LNCaP clone FGC (cell line): ENCODE results near the gene UBXN6.
A peak's percentile ranks its signal among the peaks of the same experiment; 100 is the strongest.

ENCODE experiments used
- DNase-seq: peaks from one replicate; pipeline ENCODE4 v3.0.0-alpha.2; 2011; ENCODE audit warnings: low read depth
- H3K4me3 ChIP-seq: 2 replicates; pipeline ENCODE4 v1.5.1; 2011; ENCODE audit warnings: mild to moderate bottlenecking, low read depth, low read length, control low read depth
- TF ChIP-seq, protein P1 (sequence below): IDR thresholded peaks from 2 replicates; pipeline ENCODE4 v1.5.1; 2012; ENCODE audit warnings: mild to moderate bottlenecking; ENCODE audit not compliant: control insufficient read depth, insufficient read depth; ENCODE audit errors: extremely low read depth

UBXN6 gene

DNA sequence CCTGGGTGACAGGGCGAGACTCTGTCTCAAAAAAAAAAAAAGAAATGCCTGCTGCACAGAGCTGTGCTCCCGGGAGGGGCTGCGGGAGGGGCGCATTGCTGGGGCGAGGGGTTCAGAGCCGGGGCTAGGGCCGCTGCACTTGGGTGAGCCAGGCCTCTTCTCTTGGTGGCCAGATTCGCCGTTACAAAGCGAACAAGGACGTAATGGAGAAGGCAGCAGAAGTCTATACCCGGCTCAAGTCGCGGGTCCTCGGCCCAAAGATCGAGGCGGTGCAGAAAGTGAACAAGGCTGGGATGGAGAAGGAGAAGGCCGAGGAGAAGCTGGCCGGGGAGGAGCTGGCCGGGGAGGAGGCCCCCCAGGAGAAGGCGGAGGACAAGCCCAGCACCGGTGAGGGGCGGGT lies 41.7 kb upstream of the UBXN6 start:
- no peak for DNase-seq
- TF ChIP-seq, protein P1, sequence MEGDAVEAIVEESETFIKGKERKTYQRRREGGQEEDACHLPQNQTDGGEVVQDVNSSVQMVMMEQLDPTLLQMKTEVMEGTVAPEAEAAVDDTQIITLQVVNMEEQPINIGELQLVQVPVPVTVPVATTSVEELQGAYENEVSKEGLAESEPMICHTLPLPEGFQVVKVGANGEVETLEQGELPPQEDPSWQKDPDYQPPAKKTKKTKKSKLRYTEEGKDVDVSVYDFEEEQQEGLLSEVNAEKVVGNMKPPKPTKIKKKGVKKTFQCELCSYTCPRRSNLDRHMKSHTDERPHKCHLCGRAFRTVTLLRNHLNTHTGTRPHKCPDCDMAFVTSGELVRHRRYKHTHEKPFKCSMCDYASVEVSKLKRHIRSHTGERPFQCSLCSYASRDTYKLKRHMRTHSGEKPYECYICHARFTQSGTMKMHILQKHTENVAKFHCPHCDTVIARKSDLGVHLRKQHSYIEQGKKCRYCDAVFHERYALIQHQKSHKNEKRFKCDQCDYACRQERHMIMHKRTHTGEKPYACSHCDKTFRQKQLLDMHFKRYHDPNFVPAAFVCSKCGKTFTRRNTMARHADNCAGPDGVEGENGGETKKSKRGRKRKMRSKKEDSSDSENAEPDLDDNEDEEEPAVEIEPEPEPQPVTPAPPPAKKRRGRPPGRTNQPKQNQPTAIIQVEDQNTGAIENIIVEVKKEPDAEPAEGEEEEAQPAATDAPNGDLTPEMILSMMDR, result no peak
- H3K4me3 ChIP-seq, result no peak overlapping the region

DNA sequence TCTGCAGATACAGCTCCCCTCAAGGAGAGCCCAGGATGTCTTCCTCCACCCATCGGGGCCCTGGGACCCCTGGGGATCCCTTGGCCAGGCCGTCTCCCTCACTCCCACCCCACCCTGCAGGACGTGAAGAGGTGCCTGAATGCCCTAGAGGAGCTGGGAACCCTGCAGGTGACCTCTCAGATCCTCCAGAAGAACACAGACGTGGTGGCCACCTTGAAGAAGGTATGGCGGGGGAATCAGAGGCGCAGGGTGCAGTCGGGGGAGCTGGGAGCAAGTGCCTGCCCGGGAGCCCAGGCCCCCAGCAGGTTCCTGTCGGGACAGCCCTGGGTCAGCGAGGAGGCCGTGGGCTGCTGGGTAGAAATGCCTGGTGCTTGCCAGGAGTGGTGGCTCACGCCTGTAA lies 41.1 kb upstream of the UBXN6 start:
- no peak overlapping the region for H3K4me3 ChIP-seq
- TF ChIP-seq, protein P1, result no peak
- no peak for DNase-seq

DNA sequence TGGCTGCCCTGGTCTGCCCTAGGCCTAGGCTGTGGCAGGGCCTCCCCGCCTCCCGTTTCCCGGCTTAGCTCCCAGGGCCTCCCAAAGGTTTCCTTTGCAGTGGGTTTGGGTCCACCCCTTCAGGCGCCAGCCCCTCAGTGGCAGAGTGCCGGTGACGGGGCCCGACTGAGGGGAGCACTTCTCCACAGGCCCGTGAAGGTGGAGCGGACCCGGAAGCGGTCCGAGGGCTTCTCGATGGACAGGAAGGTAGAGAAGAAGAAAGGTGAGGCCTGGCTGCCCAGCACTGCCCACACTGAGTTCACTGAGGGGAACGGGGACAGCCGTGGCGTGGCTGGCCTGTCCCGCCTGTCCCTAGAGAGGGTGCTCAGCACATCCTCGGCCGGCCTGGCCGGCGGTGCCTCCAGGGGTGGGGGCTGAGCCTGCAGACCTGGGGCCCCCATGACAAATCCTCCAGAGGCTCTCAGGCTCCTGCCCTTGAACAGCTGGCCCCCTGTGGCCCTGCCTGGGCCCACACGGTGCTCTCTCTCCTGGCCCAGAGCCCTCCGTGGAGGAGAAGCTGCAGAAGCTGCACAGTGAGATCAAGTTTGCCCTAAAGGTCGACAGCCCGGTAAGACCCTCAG lies 40.3 kb upstream of the UBXN6 start:
- no peak for DNase-seq
- H3K4me3 ChIP-seq, result no peak overlapping the region
- TF ChIP-seq, protein P1, result no peak

DNA sequence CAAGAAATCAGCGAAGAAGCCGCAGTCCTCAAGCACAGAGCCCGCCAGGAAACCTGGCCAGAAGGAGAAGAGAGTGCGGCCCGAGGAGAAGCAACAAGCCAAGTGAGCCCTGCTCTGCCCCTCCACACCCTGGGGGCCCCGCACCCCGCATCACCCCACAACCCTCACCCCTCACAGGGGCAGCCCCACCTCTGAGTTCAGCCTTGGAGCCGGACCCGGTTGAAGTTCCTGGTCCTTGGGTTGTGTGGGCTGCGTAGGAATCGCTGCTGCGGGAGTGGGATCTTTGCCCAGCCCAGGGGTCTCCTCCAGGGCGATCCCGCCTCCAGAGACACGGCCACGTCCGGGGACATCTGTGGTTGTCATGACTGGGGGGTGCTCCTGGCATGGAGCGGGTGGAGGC lies 38.7 kb upstream of the UBXN6 start:
- DNase-seq, result no peak
- TF ChIP-seq, protein P1, result no peak
- H3K4me3 ChIP-seq, result no peak overlapping the region

DNA sequence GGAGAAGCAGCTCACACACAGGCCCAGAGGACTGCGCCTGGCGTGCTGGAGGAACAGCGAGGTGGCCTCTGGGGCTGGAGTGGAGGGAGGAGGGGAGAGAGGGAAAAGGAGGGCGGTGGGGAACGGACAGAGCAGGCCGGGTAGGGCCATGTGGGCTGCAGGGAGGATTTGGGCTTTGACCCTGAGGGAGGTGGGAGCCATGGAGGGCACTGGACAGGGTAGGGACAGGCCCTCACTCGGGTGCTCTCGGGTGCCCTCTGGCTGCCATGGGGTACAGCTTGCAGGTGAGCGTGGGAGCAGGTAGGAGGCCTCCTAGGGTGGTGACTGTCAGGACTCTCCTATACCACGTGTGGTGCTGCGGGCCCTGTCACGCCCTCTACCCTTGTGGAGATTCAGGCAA lies 37.9 kb upstream of the UBXN6 start:
- no peak overlapping the region for H3K4me3 ChIP-seq
- no peak for DNase-seq

DNA sequence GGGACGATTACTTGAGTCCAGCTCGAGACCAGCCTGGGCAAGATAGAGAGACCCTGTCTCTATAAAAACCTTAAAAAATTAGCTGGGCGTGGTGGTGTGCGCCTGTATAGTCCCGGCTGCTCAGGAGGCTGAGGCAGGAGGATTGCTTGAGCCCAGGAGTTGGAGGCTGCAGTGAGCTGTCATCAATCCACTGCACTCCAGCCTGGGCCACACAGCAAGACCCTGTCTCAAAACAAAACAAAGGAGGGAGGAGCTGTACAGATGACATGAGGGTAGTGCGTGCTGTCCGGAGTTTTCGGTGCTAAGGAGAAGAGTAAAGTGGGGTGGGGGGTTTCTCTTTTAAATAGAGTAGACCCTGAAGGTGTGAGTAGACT lies 37.1 kb upstream of the UBXN6 start:
- H3K4me3 ChIP-seq, result no peak overlapping the region
- no peak for DNase-seq
- TF ChIP-seq, protein P1, result no peak

More for the DNA sequence above, 37.9 kb upstream of the UBXN6 start:
- TF ChIP-seq, protein P1, result peak; percentile 55

DNA sequence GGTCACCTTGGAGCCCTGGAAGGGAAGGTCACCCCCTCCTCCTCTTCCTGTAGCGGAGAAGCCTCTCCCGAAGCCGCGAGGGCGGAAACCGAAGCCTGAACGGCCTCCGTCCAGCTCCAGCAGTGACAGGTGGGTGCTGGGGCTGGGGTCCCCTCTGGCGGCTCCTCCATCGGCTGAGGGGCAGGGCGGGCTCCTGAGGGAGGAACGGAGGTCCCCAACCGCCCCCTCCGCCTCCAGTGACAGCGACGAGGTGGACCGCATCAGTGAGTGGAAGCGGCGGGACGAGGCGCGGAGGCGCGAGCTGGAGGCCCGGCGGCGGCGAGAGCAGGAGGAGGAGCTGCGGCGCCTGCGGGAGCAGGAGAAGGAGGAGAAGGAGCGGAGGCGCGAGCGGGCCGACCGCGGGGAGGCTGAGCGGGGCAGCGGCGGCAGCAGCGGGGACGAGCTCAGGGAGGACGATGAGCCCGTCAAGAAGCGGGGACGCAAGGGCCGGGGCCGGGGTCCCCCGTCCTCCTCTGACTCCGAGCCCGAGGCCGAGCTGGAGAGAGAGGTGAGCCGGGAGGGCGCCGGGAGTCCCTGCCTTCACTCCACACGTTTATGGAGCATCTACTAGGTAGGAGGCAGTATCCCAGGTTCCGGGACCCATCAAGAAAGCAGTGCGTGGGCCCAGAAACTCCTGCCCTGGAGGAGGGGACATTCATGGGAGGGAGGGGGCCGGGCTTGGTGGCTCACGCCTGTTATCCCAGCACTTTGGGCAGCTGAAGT lies 36.5 kb upstream of the UBXN6 start:
- DNase-seq, result no peak
- TF ChIP-seq, protein P1, result no peak

More for the DNA sequence above, 36.5 kb upstream of the UBXN6 start:
- no peak overlapping the region for H3K4me3 ChIP-seq
